GM13977 (cell line): Measurements from ENCODE around the gene NKX2-2.
"Not testable (repeated sequence)": the region's sequence is repeated elsewhere in the genome, so short reads cannot be mapped to it uniquely, and the experiment has no call there.

Experiments used
- DNase-seq: peaks from one replicate; pipeline ENCODE4 v3.0.0; 2012; ENCODE audit warnings: low spot score
- in situ Hi-C: fragments of 300-500 bp; cut with MboI; formaldehyde crosslinking; loops from one replicate; pipeline ENCODE4 v1.12.0; 2022; ENCODE audit warnings: low sequenced_read_pairs, low pct_unique_long_range_greater_than_20kb, mixed read lengths, inconsistent platforms; ENCODE audit not compliant: unreplicated experiment
- TF ChIP-seq, protein P1 (sequence below): IDR thresholded peaks from 2 replicates; pipeline ENCODE4 v1.5.1; 2012; ENCODE audit warnings: mild to moderate bottlenecking, control low read depth; ENCODE audit not compliant: insufficient read depth; ENCODE audit errors: extremely low read depth, missing control alignments

NKX2-2 gene

DNA sequence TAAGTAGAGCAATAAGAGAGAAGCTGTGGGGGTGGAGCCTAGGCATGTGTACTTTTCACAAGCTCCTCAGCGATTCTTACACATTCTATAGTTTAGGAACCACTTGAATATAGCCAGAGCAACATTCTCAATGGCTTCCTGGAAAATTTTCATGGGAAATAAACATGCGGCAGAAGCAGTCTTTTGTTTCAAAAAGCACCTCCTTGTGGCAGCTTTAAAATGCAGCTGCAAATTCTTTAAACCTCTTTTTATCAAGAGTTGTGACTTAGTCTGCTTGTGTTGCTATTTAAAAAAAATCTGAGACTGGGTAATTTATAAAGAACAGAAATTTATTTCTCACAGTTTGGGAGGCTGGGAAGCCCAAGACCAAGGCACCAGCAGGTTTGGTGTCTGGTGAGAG, 23.8 kb downstream of the NKX2-2 start:
- TF ChIP-seq, protein P1, sequence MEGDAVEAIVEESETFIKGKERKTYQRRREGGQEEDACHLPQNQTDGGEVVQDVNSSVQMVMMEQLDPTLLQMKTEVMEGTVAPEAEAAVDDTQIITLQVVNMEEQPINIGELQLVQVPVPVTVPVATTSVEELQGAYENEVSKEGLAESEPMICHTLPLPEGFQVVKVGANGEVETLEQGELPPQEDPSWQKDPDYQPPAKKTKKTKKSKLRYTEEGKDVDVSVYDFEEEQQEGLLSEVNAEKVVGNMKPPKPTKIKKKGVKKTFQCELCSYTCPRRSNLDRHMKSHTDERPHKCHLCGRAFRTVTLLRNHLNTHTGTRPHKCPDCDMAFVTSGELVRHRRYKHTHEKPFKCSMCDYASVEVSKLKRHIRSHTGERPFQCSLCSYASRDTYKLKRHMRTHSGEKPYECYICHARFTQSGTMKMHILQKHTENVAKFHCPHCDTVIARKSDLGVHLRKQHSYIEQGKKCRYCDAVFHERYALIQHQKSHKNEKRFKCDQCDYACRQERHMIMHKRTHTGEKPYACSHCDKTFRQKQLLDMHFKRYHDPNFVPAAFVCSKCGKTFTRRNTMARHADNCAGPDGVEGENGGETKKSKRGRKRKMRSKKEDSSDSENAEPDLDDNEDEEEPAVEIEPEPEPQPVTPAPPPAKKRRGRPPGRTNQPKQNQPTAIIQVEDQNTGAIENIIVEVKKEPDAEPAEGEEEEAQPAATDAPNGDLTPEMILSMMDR, result no peak
- in situ Hi-C loops, result no loop called here
- no peak for DNase-seq

GRCh38 chr20:21480144-21480543, 33.7 kb downstream of the NKX2-2 start:
- DNase-seq, in situ Hi-C loops: not testable (repeated sequence)

GRCh38 chr20:21465799-21466198, 48.1 kb downstream of the NKX2-2 start:
- no peak for DNase-seq
- TF ChIP-seq, protein P1, result no peak
- in situ Hi-C loops, result no loop called here

DNA sequence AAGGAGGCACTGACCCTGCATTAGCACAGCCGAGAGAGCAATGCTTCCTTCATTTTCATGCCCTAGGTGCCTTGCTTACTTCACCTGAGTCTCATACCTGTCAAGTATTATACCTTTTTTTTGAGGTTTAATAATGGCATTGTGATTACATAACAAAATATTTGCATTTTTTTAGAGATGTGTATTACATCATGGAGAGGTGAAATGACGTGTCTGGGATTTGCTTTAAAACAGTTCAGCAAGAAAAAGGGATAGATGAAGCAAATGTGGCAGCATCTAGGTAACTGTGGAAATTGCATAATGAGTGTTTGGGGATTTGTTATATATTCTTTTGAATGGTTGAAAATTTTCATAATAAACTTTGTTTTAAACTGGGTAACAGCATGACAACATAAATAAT, 48.9 kb downstream of the NKX2-2 start:
- TF ChIP-seq, protein P1, result no peak
- in situ Hi-C loops, result no loop called here
- DNase-seq, result no peak
